Stimulated activated CD8-positive, alpha-beta memory T cell treated with anti-CD3 and anti-CD28 coated beads, Interleukin-2, amount 100 ng/mL, for 48 hours (primary cell): Measurements from ENCODE around the gene C13orf46.

Source experiments
- DNase-seq, 2 donors: peaks; one replicate each; pipeline ENCODE4 v3.0.0-alpha.2; 2020; ENCODE audit warnings: low read depth in 2 of 2

The C13orf46 gene

DNA sequence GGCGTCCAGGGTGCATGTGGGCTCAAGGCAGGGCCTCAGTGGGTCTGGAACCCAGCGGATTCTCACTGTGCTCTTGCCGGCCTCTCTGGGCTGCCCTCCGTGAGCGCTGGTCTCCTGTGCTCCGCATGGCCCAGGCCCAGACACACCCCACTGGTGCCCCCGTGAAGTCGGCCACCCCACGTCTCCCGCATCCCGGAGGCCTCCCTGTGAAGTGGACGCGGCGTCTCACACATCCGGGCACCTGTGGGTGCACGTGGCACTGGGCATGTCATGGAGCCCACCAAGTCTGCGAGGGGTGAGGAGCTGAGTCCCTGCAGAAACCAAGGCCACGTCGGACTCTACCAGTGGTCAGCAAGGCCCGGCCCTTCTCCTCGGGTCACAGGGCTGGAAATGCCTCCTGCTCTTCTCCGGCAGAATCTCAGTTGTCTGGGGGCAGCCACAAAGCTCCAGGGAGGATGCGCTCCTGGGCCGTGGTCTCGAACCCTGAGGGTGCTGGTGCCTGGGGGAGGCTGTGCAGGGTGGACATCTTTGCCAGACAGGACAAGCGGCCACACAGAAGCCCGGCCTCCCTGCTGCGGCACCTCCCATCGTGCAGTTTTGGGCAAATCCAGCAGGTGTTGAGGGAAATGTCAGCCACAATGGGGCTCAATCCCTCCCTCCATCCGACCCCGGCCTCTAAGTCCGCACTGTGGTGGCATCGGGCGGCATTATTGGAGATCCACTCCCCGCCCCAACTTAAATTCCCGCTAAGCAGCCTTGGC is 2.2 kb downstream of the C13orf46 start:
- no peak for DNase-seq

DNA sequence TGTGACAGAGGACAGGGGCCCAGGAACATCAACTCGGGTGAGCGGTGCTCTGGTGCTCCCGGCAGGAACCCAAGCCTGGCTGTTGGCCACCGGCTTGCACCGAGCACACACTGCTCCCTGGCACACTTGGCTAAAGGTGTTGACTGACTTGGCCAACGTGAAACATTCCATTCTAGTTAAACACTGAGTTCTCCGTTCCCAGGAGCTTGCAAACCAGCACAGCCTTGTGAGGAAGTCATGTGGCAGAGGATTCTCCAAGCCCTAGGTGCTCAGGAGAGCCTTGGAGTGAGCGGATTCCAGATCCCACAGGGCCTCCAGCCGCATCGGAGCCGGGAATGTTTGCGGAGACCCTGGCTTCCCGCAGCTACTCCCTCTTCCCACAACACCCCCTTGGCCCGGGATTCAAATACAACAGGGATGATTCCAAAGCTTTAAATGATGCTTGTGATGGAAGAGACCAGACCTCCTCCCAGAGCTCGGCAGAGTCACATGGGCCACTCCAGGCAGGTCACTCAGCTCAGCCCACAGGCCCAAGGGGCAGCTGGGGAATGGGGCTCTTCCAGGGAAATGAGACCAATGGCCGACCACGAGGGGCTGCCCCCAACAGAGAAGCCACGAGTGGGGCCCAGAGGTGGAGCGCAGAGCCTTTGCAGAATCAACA is 2.9 kb downstream of the C13orf46 start:
- no peak for DNase-seq

DNA sequence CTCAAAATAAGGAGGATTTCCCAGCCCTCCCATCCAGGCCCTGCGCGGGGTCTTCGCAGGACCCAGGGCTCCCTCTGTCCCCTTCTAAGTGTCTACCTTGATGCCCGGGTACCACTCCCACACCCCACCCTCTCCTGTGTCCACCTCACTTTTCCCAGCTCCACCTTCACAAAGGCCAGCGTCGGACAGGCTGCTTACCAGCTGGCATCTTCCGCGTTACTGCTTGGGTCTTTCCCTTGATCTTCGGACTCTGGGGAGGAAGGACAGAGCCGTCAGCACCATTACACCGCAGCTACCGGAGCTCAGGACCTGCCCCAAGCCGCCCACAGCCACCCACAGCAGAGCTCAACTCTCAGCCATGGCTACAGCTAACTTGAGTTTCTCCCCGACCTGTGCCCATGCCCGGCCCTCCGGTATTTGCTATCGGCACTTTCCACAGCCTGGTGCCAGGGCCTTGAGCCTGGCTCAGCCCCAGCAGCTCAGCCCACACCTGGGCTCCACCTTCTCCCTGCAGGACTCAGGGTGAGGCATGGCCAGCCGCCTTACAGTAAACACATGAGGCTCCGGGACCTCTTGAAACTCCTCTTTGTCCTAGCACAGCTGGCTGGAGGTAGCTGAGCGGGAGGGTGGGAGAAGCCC is 3.8 kb downstream of the C13orf46 start:
- no peak for DNase-seq

DNA sequence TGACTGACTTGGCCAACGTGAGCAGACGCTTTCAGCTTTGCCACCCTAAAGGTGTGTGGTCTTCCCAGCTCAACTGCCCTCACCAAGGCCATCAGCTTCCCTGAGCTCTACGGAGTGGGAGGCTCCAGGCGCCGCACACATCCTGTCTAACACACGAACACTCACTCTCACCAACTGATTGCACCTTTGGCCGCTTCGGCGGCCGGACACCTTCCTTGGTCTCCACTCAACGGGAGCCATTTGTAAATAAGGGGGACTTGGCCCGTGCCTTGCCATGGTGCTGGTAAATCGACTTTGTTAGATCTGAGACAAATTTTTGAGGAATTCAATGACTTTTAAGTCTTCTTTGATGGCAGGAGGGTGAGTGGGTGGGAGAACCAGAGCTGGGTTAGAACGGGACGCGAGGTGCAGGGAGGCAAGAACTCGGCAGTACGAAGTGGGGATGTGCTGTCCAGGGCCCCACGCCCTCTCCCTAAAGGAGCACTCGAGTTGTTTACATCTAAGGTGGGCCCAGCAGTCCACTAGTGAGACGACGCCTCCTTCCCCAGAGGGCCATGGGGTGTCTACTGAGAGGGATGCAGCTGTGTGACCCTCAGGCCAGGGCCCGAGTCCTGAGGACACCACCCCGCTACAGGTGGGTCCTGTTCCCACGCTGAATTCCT is 4.4 kb downstream of the C13orf46 start:
- DNase-seq = no peak

DNA sequence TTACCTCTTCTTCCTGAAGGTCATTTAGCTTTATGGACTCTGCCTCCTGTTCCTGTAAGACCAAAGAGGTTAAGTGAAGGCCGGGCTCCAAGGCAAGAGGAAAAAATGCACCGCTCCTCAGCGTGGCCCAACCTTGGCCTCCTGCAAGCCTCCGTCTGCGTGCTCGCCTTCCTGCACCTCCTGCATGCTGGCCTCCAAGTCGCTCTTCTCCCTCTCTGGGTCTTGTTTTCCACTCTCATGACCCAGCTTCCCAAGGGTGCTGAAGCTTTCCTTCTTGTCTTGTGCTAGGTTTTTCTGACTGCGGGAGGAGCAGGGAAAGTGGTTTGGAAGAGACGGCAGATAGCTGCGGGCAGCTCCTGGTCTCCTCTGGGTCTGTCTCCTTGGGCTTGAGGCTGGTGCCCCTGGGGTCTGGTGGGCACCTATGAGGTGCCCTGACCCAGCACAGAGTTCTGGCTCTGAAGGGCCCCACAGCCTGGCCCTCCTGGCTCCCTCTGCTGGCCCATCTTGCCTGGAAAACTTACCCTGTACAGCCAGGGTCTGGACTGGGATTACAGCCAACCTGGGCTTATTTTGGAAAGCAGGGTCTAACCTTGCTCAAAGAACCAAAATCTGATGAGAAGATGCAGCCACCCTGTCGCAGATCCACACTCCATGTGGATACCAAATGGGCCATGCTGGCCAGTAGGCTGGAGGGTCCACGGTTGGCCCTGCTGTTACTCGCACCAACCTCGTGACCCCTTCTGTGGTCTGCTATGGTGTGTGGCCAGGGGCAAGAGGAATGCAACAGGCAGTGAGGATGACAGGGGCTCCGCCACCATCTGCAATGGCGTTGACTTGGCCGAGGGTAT is 5.2 kb downstream of the C13orf46 start:
- no peak for DNase-seq

DNA sequence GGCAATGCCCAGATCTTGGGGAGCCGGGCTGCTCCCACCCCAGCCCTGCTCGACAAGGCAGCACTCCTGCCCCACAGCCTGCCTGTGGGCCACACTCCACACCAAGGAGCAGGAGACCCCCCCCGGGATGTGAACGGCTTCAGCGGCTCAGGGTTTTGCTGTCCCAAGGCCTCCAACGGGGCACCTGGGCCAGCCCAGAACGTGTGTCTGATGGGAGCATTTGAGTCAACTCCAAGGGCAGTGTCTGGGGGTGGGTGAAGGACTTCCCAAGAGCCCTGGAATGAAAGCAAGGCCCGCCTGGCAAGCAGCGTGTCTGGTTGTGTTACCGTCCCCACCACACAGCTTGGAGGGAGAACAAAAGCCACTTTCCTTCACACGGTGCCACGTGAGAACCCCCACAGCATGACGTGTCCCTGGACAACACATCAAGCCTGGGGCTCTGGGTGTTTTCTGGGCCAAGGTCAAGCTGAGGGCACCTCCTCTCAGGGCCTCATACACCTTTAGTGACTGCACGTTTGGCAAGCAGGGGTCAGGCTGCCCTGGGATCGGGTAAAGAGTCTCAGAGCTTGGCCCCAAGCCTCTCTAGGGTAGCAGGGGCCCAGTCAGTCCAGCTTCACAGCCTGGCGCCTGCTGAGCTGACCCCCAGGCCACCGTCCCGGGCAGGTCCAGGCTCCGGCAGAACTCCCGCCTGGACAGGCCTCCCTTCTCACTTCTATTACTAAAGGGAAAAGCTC is 6.0 kb downstream of the C13orf46 start:
- no peak for DNase-seq

DNA sequence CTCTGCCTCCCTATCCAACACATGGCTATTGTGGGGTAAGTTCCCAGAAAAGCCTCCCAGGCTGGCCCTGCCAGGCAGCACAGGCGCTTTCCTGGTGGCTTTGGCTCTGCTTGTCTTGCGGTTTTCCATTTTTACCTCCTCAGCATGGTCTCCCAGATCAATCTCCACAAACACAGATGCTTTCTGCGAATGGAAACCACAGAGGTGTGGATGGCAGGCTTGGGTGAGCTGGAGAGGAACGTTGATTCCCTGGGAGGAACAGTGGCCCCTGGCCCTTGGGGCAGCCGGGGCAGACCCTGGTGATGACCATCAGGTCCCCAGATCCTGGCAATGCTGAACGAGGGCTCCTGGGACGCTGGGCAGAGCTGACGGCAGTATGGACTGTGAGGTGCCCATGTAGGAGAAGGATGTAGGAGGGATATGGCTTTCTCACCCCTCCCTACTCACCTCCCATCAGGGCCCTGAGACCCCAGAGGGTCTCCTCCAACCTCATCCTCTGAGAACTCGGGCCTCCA is 6.6 kb downstream of the C13orf46 start:
- no peak for DNase-seq

DNA sequence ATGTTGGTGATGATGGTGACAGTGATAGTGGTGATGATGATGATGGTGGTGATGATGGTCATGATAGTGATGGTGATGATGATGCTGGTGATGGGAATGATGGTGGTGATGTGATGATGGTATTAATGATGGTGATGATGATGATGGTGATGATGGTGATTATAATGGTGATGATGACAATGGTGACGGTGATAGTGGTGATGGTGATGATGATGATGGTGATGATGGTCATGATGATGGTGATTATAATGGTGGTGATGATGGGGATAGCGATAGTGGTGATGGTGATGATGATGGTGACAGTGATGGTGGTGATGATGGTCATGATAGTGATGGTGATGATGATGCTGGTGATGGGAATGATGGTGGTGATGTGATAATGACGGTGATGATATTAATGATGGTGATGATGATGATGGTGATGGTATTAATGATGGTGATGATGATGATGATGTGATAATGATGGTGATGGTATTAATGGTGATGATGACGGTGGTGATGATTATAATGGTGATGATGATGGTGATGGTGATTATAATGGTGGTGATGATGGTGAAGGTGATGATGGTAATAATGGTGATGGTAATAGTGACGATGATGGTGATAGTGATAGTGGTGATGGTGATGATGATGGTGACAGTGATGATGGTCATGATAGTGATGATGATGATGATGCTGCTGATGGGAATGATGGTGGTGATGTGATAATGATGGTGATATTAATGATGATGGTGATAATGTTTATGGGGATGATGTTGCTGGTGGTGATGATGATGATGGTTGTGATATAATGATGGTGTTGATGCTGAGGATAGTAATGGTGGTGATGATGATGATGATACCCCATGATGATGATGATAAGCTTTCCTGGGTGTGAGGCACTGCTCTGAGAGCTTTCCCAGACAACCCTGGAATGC is 7.7 kb downstream of the C13orf46 start:
- DNase-seq = no peak

DNA sequence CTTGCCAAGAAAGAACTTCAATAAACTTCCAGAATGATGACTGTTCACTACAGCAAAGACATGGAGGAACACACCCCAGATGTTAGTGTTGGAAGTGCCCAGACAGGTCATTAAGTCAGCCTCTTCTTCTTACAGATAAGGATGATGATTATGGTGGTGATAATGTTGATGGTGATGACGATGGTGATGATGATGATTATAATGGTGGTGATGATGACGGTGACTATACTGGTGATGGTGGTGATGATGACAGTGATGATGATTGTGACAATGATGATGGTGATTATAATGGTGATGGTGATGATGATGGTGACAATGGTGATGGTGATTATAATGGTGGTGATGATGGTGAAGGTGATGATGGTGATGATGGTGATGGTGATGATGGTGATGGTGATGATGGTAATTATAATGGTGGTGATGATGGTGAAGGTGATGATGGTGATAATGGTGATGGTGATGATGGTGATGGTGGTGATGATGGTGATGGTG is 8.4 kb downstream of the C13orf46 start:
- no peak for DNase-seq

DNA sequence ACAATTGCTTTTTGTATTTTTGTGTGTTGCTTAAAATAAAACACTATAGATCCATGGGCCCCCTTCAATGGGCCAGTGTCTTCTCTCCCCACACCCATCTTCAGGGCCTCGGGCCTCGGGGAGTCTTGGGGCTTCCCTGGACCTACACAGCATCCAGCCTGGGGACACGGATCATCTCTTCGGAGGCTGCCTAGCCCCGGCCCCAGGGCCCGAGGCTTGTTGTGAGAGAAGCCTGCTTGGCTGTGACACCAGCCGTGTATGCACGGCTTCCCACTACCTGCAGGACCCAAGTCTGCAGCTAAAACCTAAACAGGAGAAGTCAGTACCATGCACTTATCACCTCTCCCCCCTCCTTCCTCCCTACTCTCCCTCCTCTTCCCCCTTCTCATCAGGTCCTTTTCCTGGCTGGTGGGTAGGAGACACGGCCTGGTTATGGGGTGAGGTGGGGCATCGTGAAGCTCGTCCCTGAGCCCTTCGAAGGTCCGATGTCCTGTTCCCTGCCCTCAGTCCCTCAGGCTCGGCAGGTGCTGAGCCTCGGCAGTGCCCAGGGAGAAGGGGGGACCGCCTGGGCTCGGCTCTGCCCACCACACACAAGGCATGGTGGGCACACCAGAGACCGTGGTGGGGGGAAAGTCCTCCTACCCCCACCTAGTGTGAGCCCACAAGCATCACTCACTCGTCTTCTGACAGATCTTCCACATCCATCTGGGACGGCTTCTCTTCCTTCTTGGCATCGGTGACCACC is 9.5 kb downstream of the C13orf46 start:
- DNase-seq = no peak

DNA sequence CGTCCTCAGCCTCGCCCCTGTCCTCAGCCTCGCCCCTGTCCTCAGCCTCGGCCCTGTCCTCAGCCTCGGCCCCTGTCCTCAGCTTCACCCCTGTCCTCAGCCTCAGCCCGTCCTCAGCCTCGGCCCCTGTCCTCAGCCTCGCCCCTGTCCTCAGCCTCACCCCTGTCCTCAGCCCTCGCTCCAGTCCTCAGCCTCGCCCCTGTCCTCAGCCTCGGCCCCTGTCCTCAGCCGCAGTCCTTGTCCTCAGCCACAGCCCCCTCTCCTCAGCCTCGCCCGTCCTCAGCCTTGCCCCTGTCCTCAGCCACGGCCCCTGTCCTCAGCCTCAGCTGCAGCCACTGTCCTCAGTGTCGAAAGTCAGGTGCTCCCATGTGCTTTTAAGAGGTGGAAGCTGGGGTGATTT is 10.5 kb downstream of the C13orf46 start:
- no peak for DNase-seq

DNA sequence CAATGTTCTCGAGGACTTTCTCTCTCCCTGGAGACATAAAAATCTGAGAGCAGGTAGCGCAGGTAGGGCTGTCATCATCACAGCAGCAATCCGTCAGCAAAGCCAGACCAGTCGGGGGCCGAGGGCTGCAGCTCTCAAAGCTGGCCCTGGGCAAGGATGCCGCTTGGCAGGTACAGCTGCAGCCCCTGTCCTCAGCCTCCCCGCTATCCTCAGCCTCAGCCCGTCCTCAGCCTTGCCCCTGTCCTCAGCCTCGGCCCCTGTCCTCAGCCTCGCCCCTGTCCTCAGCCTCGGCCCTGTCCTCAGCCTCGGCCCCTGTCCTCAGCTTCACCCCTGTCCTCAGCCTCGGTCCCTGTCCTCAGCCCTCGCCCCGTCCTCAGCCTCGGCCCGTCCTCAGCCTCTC is 10.9 kb downstream of the C13orf46 start:
- DNase-seq = no peak

DNA sequence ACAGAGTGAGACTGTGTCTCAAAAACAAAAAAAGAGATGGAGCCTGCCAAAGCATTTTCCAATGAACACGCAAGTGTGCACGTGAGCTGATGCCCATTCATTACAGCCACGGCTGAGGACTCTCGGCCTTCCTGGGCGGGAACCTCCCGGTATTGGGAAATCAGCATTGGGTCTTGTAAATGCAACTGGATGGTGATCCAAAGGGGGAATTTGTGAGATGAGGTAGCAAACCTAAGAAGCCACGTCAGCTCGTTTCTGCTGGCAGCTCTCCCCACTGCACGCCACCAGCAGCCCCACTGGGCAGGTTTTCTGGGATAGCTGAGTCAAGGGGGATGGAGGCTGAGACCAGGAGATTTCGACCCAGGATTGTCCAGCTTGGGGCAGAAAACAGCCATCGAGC is 11.5 kb downstream of the C13orf46 start:
- DNase-seq = no peak

DNA sequence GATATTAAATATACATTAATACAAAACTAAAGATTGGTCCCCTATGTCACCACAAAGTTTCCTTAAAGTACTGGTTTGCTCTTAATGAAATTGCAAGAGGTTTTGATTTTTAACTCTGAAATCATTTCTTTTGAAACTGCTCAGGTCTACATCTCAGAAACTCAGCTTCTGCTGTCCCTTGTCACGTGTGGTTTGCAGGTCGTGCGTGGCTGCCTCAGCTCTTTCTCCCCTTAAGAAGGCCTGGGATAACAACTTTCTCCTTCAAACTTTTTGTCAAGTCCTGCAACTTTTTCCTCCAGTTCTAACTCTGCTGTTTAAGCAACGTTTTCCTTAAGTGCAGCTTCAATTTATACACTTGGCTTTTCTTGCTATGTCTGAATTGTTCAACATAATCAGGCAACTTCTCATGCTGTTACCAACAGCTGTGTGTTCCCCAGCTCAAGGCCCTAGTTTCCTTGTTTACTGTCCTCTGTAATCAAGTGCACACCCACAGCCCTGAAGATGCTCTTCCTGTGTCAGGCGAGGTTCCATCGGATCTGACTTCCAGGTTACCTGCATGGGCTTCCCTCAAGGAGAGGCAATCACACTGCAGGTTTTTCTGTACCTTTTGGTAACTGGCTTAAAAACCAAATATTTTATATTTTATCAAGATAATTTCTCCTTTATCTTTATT is 13.5 kb downstream of the C13orf46 start:
- no peak for DNase-seq

DNA sequence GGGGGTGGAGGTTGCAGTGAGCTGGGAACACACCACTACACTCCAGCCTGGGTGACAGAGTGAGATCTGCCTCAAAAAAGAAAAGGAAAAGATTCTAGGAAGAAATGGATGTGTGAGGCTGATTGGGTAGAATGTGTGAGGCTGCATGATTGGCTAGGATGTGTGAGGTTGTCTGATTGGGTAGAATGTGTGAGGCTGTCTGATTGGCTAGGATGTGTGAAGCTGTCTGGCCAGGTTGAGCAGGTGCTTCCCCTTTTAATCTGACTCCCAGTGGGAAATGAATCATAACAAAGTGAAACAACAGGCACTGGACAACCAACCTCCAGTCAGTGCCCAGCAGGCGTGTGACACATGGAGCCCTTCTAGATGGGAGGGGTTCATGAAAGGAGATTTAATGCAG is 14.7 kb downstream of the C13orf46 start:
- no peak for DNase-seq

DNA sequence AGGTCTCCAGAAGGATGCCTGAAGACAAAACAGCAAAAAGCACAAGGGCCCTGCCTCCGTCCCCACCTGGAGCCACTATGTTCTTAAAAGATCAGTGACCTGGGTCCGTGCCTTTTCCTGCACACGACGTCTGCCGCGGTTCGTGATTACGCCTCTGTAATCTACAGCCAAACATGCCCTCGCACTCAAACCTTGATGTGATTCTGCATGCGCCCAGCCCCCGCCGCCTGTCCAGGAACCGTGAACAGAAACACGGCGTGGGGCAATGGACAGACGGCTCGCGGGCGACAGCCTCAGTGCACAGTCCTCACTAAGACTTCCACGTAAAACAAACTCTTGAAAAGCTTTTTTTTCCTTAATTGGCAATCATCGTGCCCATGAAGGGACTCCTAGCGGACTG is 15.5 kb downstream of the C13orf46 start:
- no peak for DNase-seq

DNA sequence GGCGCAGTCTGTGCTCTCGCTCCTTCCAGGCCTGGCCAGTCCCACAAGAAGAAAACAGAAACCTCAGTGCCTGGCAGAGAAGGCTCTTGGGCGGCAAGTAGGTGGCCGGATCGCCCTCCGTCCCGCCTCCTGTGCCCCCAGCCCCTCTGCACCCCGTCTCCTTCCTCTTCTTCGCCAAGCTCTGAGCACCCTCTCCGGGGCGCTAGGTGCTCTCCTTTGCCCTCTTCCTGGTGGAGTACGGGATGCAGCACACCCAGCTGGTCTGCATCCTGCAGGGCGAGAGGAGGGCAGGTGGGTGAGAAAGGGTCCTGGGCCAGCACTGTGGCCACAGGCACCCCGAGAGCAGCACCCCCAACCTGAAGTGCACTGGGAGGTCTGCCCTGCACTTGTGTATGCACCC is 17.3 kb downstream of the C13orf46 start:
- no peak for DNase-seq

DNA sequence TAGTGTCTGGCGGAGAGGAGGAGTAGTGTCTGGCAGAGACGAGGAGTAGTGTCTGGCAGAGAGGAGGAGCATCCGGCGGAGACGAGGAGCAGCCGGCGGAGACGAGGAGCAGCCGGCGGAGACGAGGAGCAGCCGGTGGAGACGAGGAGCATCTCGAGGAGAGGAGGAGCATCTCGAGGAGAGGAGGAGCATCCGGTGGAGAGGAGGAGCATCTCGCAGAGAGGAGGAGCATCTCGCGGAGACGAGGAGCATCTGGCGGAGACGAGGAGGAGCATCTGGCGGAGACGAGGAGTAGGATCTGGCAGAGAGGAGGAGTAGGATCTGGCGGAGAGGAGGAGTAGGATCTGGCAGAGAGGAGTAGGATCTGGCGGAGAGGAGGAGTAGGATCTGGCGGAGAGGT is 18.2 kb downstream of the C13orf46 start:
- no peak for DNase-seq
